ENCODE measurements around the gene ADGRG7.
A peak's percentile ranks its signal among the peaks of the same experiment; 100 is the strongest.

ADGRG7 gene

GRCh38 chr3:100602506-100603444 lies 6.6 kb upstream of the ADGRG7 start:
- no peak for DNase-seq

- DNase-seq = no peak
Observed at GRCh38 chr3:100603469-100603868, 5.9 kb upstream of the ADGRG7 start.

DNA sequence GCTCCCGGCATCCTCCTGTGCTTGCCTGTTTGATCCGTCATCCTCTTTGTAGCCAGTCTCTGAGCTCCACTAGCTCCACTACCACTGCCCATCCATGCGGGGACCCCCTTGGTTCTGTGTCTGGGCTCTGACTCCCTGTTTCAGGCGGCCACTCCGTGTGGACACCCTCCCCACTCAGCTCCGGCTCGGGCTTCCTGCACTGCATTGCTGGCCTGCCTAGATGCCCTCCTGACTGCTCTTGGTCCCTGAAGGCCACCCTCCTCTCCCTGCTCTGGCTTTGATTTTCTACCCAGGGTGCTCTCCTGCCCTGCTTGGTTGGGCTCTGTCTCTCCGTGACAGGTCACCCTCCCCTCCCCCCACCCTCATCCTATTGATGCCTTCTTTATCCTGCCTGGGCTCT lies 4.0 kb upstream of the ADGRG7 start:
- DNase-seq = no peak

- no peak for DNase-seq
Observed at GRCh38 chr3:100606894-100607512, 2.4 kb upstream of the ADGRG7 start.

GRCh38 chr3:100609963-100610362 lies 562 bp downstream of the ADGRG7 start:
- DNase-seq = no peak

DNA sequence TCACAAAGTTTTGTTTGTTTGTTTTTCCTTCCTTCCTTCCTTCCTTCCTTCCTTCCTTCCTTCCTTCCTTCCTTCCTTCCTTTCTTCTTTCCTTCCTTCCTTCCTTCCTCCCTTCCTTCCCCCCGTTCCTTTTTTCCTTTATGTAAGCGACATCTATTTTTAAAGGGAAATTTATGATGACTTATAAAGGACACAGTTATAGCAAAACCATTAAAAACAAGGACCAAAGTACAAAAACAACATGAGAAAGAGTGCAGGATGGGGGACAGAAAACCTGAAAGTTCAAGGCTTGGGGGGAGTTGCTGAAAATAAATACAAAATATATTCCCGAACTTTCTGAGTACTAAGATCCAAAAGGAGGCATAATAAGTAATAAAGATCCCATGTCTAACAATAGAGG lies 1.8 kb downstream of the ADGRG7 start:
- no peak for DNase-seq

- no peak for DNase-seq
Observed at GRCh38 chr3:100613721-100614390, 4.5 kb downstream of the ADGRG7 start.

GRCh38 chr3:100614941-100615340 lies 5.5 kb downstream of the ADGRG7 start:
- no peak for DNase-seq

GRCh38 chr3:100615684-100616083 lies 6.3 kb downstream of the ADGRG7 start:
- DNase-seq = no peak

GRCh38 chr3:100621251-100621650 lies 11.8 kb downstream of the ADGRG7 start:
- DNase-seq = no peak

- no peak for DNase-seq
Observed at GRCh38 chr3:100627491-100627890, 18.1 kb downstream of the ADGRG7 start.

DNA sequence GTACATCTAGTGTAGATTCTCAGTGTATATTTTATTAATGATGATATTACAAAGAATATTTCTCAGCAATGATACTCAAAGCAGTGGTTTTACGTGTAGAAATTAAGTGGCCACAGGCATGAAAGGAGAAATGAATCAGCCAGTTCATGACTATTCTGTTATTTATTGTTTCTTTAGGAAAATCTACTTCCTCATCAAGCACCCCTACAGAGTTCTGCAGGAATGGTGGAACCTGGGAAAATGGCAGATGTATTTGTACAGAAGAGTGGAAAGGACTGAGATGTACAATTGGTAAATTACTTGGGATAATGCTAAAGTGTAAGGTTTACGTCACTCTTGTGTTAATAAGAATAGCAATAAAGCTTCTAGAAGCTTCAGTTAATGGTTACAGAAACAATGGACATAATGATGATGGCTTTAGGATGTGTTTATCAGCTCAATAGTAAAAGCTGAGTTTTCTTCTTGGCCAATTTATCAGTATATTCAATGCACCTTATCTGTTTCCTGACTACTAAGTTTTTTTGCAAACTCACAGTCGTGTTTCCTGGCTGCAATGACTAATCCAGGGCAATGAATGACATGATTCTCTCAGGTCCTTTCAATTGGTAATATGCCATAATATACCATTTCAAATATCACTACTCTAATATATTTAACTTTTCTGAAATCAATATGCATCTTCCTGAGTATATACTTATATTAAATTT lies 20.2 kb downstream of the ADGRG7 start:
- DNase-seq = no peak

- no peak for DNase-seq
Observed at GRCh38 chr3:100630664-100631063, 21.3 kb downstream of the ADGRG7 start.

DNA sequence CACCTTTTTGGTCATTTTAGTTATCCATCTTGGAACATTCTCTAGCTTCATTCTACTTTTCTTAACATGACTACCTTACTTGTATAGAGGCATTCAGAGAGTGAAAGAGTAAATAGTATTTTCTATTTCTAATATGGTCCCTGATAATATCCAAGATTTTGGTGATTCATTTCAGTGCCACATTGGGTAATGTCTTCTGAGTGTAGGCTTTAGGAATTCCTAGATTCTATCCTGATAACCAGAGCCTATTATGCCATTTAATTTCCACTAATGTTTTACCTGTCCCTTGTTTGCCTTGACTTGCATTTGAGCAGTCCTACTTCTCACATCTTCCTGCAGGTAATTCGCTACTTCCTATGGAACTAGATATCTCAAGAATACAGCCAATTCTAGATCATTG lies 21.8 kb downstream of the ADGRG7 start:
- no peak for DNase-seq

GRCh38 chr3:100634493-100635272 lies 25.3 kb downstream of the ADGRG7 start:
- DNase-seq = peak in 1 of 2 experiments; percentile 11

DNA sequence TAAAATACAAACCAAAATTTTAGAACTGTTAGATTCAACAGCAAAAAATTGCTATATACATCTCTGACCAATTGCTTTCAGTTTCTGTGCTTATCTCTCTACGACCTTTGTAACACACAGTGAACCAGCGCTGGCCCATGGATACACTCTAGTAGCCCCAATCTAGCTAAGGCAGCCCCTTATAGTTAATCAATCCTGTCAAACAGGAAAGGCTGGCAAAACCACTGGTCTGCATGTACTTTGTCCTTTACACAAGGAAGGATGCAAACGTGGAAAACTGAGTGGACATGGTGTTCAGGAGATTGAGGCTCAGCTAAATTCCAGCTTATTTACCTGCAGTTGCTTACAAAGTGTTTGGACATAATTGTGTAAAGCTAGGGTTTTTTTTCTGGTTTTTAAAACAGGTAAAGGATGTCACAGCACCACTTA lies 25.9 kb downstream of the ADGRG7 start:
- no peak for DNase-seq

- DNase-seq = no peak
Observed at GRCh38 chr3:100637197-100637631, 27.8 kb downstream of the ADGRG7 start.

- no peak for DNase-seq
Observed at GRCh38 chr3:100640633-100641032, 31.2 kb downstream of the ADGRG7 start.

- no peak for DNase-seq
Observed at GRCh38 chr3:100641471-100642032, 32.2 kb downstream of the ADGRG7 start.

GRCh38 chr3:100645913-100646312 lies 36.5 kb downstream of the ADGRG7 start:
- DNase-seq = no peak

DNA sequence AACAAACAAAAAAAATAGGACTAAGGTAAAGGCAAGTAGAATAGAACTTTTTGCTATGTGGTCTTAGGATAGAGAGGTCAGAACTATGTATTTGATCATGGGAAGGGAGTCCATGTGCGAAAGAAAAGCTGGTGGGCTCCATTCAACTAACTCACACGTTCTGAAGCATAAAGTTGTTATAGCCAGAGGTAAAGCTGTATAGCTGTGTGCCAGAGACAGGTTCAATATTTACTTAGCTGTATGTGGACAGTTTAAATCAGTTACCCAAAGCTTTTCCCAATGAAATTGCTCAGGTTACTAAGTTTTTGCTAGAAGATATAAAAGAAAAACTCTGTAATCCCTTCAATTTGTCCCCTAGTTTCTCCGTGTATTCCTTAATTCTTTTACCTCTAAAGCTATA lies 37.8 kb downstream of the ADGRG7 start:
- no peak for DNase-seq

- DNase-seq = no peak
Observed at GRCh38 chr3:100647657-100648056, 38.3 kb downstream of the ADGRG7 start.
